B cell (primary cell): Measurements from ENCODE around the gene OSER1. TPM values are rescaled to one million over a fixed set of nuclear protein-coding genes. Genes with fewer than 3 reads are reported as not detected.

Experiments used
- ATAC-seq: fragments of 200-7000 bp; cut with Tn5 transposase; one replicate; pipeline ENCODE4 v1.10.0; 2021; ENCODE audit warnings: low read depth, mild to moderate bottlenecking, moderate number of reproducible peaks, moderate library complexity
- CTCF ChIA-PET: fragments of 350-600 bp; sonication (Branson Sonifier 250); formaldehyde crosslinking; loops from one replicate; lab custom pipeline; 2021; ENCODE audit warnings: antibody characterized with exemption, inconsistent platforms; lab: Charles Lee
- POLR2A ChIA-PET: fragments of 350-600 bp; sonication (Branson Sonifier 250); formaldehyde crosslinking; loops from one replicate; lab custom pipeline; 2021; ENCODE audit warnings: antibody characterized with exemption; lab: Charles Lee
- DNase-seq: peaks from one replicate; pipeline ENCODE4 v3.0.0; 2013
- H2AFZ ChIP-seq: 2 replicates; pipeline ENCODE4 v1.6.1; 2012; ENCODE audit warnings: mild to moderate bottlenecking, low read depth, low read length; ENCODE audit not compliant: insufficient read depth, poor library complexity, severe bottlenecking
- H3K27ac ChIP-seq, 2 donors: 1 replicate in 1 of 2; 2 replicates in 1 of 2; pipeline ENCODE4 v1.5.1; 2012 to 2013; ENCODE audit warnings: low read length in 2 of 2, mild to moderate bottlenecking in 2 of 2, moderate library complexity in 1 of 2
- H3K27me3 ChIP-seq, 4 experiments: fragments of 200-600 bp in 1 of 4; sonication (generic) in 1 of 4; replicated peaks in 1 of 4; 1 replicate in 2 of 4; 2 replicates in 2 of 4; pipeline versions ENCODE4 v1.6.1 to v1.7.0; 2013 to 2016; ENCODE audit warnings: low read length in 3 of 4, mild to moderate bottlenecking in 2 of 4, mixed read lengths in 1 of 4, moderate library complexity in 1 of 4; ENCODE audit not compliant: insufficient read depth in 4 of 4, control insufficient read depth in 3 of 4; ENCODE audit errors: control extremely low read depth in 1 of 4
- H3K36me3 ChIP-seq, 2 experiments: replicated peaks in 1 of 2; 1 replicate in 1 of 2; 2 replicates in 1 of 2; pipeline versions ENCODE4 v1.6.1 to v1.7.1; 2013; ENCODE audit warnings: low read length in 1 of 2; ENCODE audit not compliant: insufficient read depth in 2 of 2, control insufficient read depth in 1 of 2; ENCODE audit errors: control extremely low read depth in 1 of 2, extremely low read depth in 1 of 2
- H3K4me1 ChIP-seq, 2 donors: fragments of 200-600 bp in 1 of 2; sonication (generic) in 1 of 2; 1 replicate in 1 of 2; 2 replicates in 1 of 2; pipeline versions ENCODE4 v1.5.1 to v1.6.1; 2013 to 2017; ENCODE audit warnings: low read length in 2 of 2; ENCODE audit not compliant: control insufficient read depth in 2 of 2, insufficient read depth in 2 of 2
- H3K4me2 ChIP-seq: replicated peaks from 2 replicates; pipeline ENCODE3; 2012; ENCODE audit warnings: mild to moderate bottlenecking, low read depth, low read length; ENCODE audit not compliant: poor library complexity, severe bottlenecking
- H3K4me3 ChIP-seq, 5 experiments: fragments of 200-600 bp in 1 of 5; sonication (generic) in 1 of 5; 1 replicate in 3 of 5; 2 replicates in 2 of 5; pipeline versions ENCODE4 v1.5.1 to v1.7.0; 2011 to 2016; ENCODE audit warnings: low read length in 4 of 5, mild to moderate bottlenecking in 4 of 5, low read depth in 2 of 5, control low read depth in 1 of 5, moderate library complexity in 1 of 5; ENCODE audit not compliant: insufficient read depth in 1 of 5; ENCODE audit errors: control extremely low read depth in 1 of 5, extremely low read depth in 1 of 5
- H3K79me2 ChIP-seq: fragments of 200-600 bp; sonication (generic); one replicate; pipeline ENCODE4 v1.6.0; 2016; ENCODE audit warnings: low read length; ENCODE audit not compliant: control insufficient read depth, insufficient read depth
- H3K9ac ChIP-seq: fragments of 200-600 bp; sonication (generic); 2 replicates; pipeline ENCODE4 v1.6.1; 2017; ENCODE audit warnings: mild to moderate bottlenecking, low read length, moderate library complexity
- H3K9me3 ChIP-seq, 3 donors: one replicate each; pipeline versions ENCODE4 v1.6.1 to v1.7.1; 2013; ENCODE audit warnings: low read length in 2 of 3; ENCODE audit not compliant: control insufficient read depth in 2 of 3, insufficient read depth in 1 of 3; ENCODE audit errors: control extremely low read depth in 1 of 3
- H4K20me1 ChIP-seq: 2 replicates; pipeline ENCODE4 v1.6.0; 2012; ENCODE audit warnings: mild to moderate bottlenecking, low read length; ENCODE audit not compliant: insufficient read depth, control insufficient read depth, poor library complexity, severe bottlenecking
- H3K27ac Mint-ChIP-seq: one replicate; pipeline ENCODE4 v1.8.0; 2021; ENCODE audit warnings: mixed read lengths
- H3K27me3 Mint-ChIP-seq: one replicate; pipeline ENCODE4 v1.8.0; 2021; ENCODE audit warnings: mixed read lengths
- H3K4me1 Mint-ChIP-seq: one replicate; pipeline ENCODE4 v1.8.0; 2021; ENCODE audit warnings: mixed read lengths
- H3K4me3 Mint-ChIP-seq: one replicate; pipeline ENCODE4 v1.8.0; 2021; ENCODE audit warnings: mixed read lengths
- H3K9me3 Mint-ChIP-seq: one replicate; pipeline ENCODE4 v1.8.0; 2022; ENCODE audit warnings: mixed read lengths; ENCODE audit not compliant: insufficient read depth
- EZH2 ChIP-seq: IDR thresholded peaks from 2 replicates; pipeline ENCODE4 v1.6.1; 2012; ENCODE audit warnings: borderline replicate concordance, low read depth, mild to moderate bottlenecking, moderate library complexity, low read length; ENCODE audit not compliant: insufficient read depth, poor library complexity, severe bottlenecking
- WGBS: methylation state at CpG from one replicate; pipeline ENCODE4 v1.1.5; 2013; ENCODE audit warnings: missing lambda C conversion rate; ENCODE audit not compliant: insufficient coverage; 5-methylcytosine and 5-hydroxymethylcytosine counted together
- intact Hi-C: fragments of 100-400 bp; cut with micrococcal nuclease; formaldehyde crosslinking; loops from one replicate; pipeline ENCODE4 v1.10.0; 2022
- polyA plus RNA-seq: library from polyadenylated mRNA; depleted of rRNA; stranded (reverse); fragments of >200 nt; gene quantifications from 2 replicates; pipeline ENCODE4 v1.2.3, GENCODE V29; 2012
- total RNA-seq, 2 donors: library from RNA; stranded (reverse); fragments of 120-200 nt in 1 of 2; gene quantifications; 1 replicate in 1 of 2; 2 replicates in 1 of 2; pipeline versions ENCODE4 v1.2.3 to v1.2.4, GENCODE V29; 2013 to 2022
- TF ChIP-seq, protein P1 (sequence below): fragments of 200-600 bp; IDR thresholded peaks from one replicate; pipeline ENCODE4 v1.8.0; 2022; ENCODE audit warnings: antibody characterized with exemption, mild to moderate bottlenecking

OSER1 gene
- total and polyA plus RNA-seq, 2 donors (not counting 1 experiment from before 2014, with no cell fraction given), result 80.0 to 130 TPM

DNA sequence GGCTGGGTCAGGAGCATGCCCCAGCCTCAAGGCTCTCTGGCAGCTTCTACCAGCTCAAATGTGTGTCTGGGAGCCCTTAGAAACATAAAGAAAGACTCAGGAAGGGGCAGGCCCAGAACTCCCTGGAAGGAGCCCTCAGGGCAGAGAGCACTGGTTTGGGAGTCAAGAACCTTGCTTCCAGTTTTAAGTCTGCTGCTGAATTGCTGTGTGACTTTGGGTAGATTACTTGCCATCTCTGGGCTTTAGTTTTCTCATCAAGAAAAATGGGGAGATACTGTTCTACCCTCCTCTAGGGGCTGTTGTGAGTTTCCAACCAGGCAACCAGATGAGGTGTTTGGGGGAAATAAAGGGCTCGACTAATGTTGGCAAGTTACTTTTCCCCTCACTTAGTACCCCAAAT, 45.4 kb upstream of the OSER1 start:
- intact Hi-C loops, result no loop called here
- no peaks in the 10 kb centered on the region for H3K36me3 ChIP-seq
- WGBS, result no CpG with 5 or more reads among the region's 1 CpG
- no peak for ATAC-seq
- no peak overlapping the region for H3K4me3 ChIP-seq
- no peaks in the 10 kb centered on the region for H3K79me2 ChIP-seq
- Mint-ChIP-seq H3K27ac (no peak overlapping the region), H3K4me1 (no peaks in the 10 kb centered on the region), H3K27me3 (peaks cover 5% of the 10 kb centered on the region), H3K9me3 (no peaks in the 10 kb centered on the region), H3K4me3 (no peak overlapping the region)
- peaks cover 0 to 5% (median 0%) of the 10 kb centered on the region in 4 experiments for H3K27me3 ChIP-seq
- no peak overlapping the region for H2AFZ ChIP-seq
- H3K9me3 ChIP-seq, result no peaks in the 10 kb centered on the region
- DNase-seq, result no peak
- H3K4me1 ChIP-seq, result no peaks in the 10 kb centered on the region
- CTCF ChIA-PET, result no interaction called here
- POLR2A ChIA-PET, result no interaction called here
- H4K20me1 ChIP-seq, result no peaks in the 10 kb centered on the region
- no peak overlapping the region for H3K27ac ChIP-seq
- H3K9ac ChIP-seq, result no peak overlapping the region
- no peak for TF ChIP-seq EZH2
- TF ChIP-seq, protein P1, sequence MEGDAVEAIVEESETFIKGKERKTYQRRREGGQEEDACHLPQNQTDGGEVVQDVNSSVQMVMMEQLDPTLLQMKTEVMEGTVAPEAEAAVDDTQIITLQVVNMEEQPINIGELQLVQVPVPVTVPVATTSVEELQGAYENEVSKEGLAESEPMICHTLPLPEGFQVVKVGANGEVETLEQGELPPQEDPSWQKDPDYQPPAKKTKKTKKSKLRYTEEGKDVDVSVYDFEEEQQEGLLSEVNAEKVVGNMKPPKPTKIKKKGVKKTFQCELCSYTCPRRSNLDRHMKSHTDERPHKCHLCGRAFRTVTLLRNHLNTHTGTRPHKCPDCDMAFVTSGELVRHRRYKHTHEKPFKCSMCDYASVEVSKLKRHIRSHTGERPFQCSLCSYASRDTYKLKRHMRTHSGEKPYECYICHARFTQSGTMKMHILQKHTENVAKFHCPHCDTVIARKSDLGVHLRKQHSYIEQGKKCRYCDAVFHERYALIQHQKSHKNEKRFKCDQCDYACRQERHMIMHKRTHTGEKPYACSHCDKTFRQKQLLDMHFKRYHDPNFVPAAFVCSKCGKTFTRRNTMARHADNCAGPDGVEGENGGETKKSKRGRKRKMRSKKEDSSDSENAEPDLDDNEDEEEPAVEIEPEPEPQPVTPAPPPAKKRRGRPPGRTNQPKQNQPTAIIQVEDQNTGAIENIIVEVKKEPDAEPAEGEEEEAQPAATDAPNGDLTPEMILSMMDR, result no peak
- no peak overlapping the region for H3K4me2 ChIP-seq

DNA sequence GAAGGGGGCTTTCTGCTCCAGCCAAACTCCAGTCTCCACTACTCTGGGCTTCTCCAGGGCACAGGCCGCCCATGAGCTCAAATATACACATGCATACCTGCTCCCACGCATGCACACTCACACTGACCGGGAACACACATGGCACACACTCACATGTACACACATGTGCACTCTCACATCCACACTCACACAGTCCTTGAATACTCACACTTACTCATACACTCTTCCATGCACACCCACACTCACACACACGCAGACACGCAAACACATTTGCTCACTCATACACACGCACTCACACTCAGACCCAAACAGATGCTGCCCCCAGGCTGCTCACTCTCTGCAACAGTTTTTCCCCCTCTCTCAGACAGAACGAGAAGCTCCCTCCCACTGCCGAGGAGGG, 43.5 kb upstream of the OSER1 start:
- POLR2A ChIA-PET, result no interaction called here
- no peak overlapping the region for H3K4me3 Mint-ChIP-seq

More for the DNA sequence above, 43.5 kb upstream of the OSER1 start:
- intact Hi-C loops, result no loop called here
- no peak for TF ChIP-seq EZH2
- TF ChIP-seq, protein P1, result no peak
- H3K9me3 ChIP-seq, result no peaks in the 10 kb centered on the region
- CTCF ChIA-PET, result no interaction called here
- ATAC-seq, result no peak
- H3K9ac ChIP-seq, result no peak overlapping the region
- H3K27ac Mint-ChIP-seq, result no peak overlapping the region
- H3K4me1 ChIP-seq, result no peaks in the 10 kb centered on the region
- peaks cover 14% of the 10 kb centered on the region for H3K27me3 Mint-ChIP-seq
- no peak for DNase-seq
- H3K27me3 ChIP-seq, result peaks cover 0 to 17% (median 3%) of the 10 kb centered on the region in 4 experiments
- no peaks in the 10 kb centered on the region for H3K79me2 ChIP-seq
- H3K36me3 ChIP-seq, result no peaks in the 10 kb centered on the region
- H3K4me2 ChIP-seq, result no peak overlapping the region
- 92% methylated on average over 6 of the region's 8 CpGs for WGBS
- no peak overlapping the region for H3K27ac ChIP-seq
- H2AFZ ChIP-seq, result no peak overlapping the region
- H3K9me3 Mint-ChIP-seq, result no peaks in the 10 kb centered on the region
- no peaks in the 10 kb centered on the region for H4K20me1 ChIP-seq
- H3K4me1 Mint-ChIP-seq, result no peaks in the 10 kb centered on the region
- no peak overlapping the region for H3K4me3 ChIP-seq
